Measurements from ENCODE around the gene PDE6D.
"Not testable (repeated sequence)": the region's sequence is repeated elsewhere in the genome, so short reads cannot be mapped to it uniquely, and the experiment has no call there.

Gene PDE6D

GRCh38 chr2:231764124-231764523 lies 17.0 kb downstream of the PDE6D start:
- Histone ChIP-seq H3K4me1 (ENCODE audit: insufficient read depth, poor library complexity, severe bottlenecking) (no peaks in the 10 kb centered on the region), H3K27ac (ENCODE audit: poor library complexity, severe bottlenecking) (no peak overlapping the region), H3K4me3 (ENCODE audit: severe bottlenecking) (no peak overlapping the region), H3K27me3 (ENCODE audit: insufficient read depth, poor library complexity, severe bottlenecking) (no peaks in the 10 kb centered on the region), H3K36me3 (ENCODE audit: low read depth) (no peaks in the 10 kb centered on the region), H3K9me3 (ENCODE audit: severe bottlenecking) (no peaks in the 10 kb centered on the region)
- no peak for DNase-seq (ENCODE audit: low spot score)
- no peak for ATAC-seq (ENCODE audit: low read depth)
- TF ChIP-seq, protein P1, sequence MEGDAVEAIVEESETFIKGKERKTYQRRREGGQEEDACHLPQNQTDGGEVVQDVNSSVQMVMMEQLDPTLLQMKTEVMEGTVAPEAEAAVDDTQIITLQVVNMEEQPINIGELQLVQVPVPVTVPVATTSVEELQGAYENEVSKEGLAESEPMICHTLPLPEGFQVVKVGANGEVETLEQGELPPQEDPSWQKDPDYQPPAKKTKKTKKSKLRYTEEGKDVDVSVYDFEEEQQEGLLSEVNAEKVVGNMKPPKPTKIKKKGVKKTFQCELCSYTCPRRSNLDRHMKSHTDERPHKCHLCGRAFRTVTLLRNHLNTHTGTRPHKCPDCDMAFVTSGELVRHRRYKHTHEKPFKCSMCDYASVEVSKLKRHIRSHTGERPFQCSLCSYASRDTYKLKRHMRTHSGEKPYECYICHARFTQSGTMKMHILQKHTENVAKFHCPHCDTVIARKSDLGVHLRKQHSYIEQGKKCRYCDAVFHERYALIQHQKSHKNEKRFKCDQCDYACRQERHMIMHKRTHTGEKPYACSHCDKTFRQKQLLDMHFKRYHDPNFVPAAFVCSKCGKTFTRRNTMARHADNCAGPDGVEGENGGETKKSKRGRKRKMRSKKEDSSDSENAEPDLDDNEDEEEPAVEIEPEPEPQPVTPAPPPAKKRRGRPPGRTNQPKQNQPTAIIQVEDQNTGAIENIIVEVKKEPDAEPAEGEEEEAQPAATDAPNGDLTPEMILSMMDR (IDR thresholded peaks at IDR 0.05; ENCODE audit: poor library complexity, severe bottlenecking): no peak

DNA sequence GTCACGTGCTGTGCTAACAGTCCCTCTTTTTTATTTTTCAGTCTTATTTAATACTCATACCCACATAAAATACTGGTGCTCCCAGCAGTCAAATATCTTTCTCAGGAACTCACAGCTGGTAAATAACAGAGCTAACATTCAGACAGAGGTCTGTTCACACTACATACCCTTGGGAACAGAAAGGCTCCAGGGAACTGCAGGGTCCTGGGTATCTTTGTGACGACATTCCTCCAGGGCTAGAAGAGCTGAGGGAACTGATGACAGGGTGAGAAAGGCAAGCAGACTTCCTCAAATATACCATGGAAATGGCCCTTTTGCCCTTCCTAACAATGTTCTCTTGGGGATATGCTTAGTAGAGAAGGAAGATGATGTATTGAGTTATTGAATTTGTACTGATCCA lies 19.3 kb downstream of the PDE6D start:
- Histone ChIP-seq H3K9me3 (ENCODE audit: severe bottlenecking) (no peaks in the 10 kb centered on the region), H3K27ac (ENCODE audit: poor library complexity, severe bottlenecking) (no peak overlapping the region), H3K27me3 (ENCODE audit: insufficient read depth, poor library complexity, severe bottlenecking) (no peaks in the 10 kb centered on the region), H3K4me1 (ENCODE audit: insufficient read depth, poor library complexity, severe bottlenecking) (no peaks in the 10 kb centered on the region), H3K36me3 (ENCODE audit: low read depth) (no peaks in the 10 kb centered on the region), H3K4me3 (ENCODE audit: severe bottlenecking) (no peak overlapping the region)
- ATAC-seq (ENCODE audit: low read depth): no peak
- TF ChIP-seq, protein P1 (IDR thresholded peaks at IDR 0.05; ENCODE audit: poor library complexity, severe bottlenecking): no peak
- DNase-seq (ENCODE audit: low spot score): no peak

DNA sequence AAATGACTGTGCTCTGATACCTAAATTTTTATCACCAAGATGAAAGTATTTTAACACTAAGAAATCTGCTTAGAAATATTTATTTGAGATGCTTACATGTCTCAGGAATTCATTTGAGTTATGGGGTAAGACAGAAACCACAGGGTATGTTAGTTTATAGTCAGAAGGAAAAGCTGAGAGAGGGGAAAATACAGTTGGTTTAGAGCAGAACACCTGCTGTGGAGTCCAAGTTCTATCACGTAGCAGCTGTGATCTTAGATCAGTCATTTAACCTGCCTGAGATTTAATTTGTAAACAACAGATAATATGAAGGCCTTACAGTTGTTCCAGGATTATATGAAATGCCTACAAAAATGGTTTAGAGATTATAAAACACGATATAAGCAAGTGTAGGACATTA lies 29.0 kb downstream of the PDE6D start:
- TF ChIP-seq, protein P1 (IDR thresholded peaks at IDR 0.05; ENCODE audit: poor library complexity, severe bottlenecking): no peak
- Histone ChIP-seq H3K4me3 (ENCODE audit: severe bottlenecking) (no peak overlapping the region), H3K27ac (ENCODE audit: poor library complexity, severe bottlenecking) (no peak overlapping the region), H3K9me3 (ENCODE audit: severe bottlenecking) (no peaks in the 10 kb centered on the region), H3K27me3 (ENCODE audit: insufficient read depth, poor library complexity, severe bottlenecking) (no peaks in the 10 kb centered on the region), H3K4me1 (ENCODE audit: insufficient read depth, poor library complexity, severe bottlenecking) (no peaks in the 10 kb centered on the region), H3K36me3 (ENCODE audit: low read depth) (no peaks in the 10 kb centered on the region)
- DNase-seq (ENCODE audit: low spot score) (no peak), ATAC-seq (ENCODE audit: low read depth) (no peak)

DNA sequence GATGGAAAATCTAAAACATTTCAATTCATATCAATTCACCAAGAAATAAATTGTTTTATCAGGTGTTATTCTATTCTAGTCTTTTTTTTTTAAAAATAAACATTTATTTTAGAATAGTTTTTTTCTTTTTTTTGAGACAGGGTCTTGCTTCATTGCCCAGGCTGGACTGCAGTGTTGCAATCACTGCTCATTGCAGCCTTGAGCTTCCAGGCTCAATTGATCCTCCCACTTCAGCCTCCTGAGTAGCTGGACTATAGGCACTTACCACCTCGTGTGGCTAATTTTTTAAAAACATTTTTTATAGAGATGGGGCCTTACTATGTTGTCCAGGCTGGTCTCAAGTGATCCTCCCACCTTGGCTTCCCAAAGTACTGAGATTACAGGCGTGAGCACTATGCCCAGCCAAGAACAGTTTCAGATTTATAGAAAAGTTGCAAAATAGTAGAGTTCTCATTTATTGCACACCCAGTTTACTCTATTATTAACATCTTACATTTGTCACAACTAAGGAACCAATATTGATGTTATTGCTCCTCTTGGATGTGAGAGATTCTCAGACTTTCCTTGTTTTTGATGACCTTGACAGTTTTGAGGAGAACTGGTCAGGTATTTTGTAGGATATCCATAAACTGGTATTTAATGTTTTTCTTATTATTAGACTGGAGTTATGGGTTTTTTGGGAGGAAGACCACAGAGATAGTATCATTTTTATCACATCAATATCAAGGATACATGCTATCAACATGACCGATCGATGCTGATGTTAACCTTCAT lies 29.9 kb downstream of the PDE6D start:
- H3K9me3 ChIP-seq (ENCODE audit: severe bottlenecking): no peaks in the 10 kb centered on the region
- H3K36me3 ChIP-seq (ENCODE audit: low read depth): no peaks in the 10 kb centered on the region
- TF ChIP-seq, protein P1 (IDR thresholded peaks at IDR 0.05; ENCODE audit: poor library complexity, severe bottlenecking): no peak
- ATAC-seq (ENCODE audit: low read depth) (no peak), DNase-seq (ENCODE audit: low spot score) (no peak)
- H3K4me3 ChIP-seq (ENCODE audit: severe bottlenecking): no peak overlapping the region
- H3K4me1 ChIP-seq (ENCODE audit: insufficient read depth, poor library complexity, severe bottlenecking): no peaks in the 10 kb centered on the region
- H3K27ac ChIP-seq (ENCODE audit: poor library complexity, severe bottlenecking): no peak overlapping the region
- H3K27me3 ChIP-seq (ENCODE audit: insufficient read depth, poor library complexity, severe bottlenecking): no peaks in the 10 kb centered on the region

- not testable (repeated sequence) for H3K27me3 ChIP-seq (ENCODE audit: insufficient read depth, poor library complexity, severe bottlenecking); H3K4me3 ChIP-seq (ENCODE audit: severe bottlenecking); H3K9me3 ChIP-seq (ENCODE audit: severe bottlenecking); ATAC-seq (ENCODE audit: low read depth); H3K36me3 ChIP-seq (ENCODE audit: low read depth); H3K4me1 ChIP-seq (ENCODE audit: insufficient read depth, poor library complexity, severe bottlenecking); H3K27ac ChIP-seq (ENCODE audit: poor library complexity, severe bottlenecking); DNase-seq (ENCODE audit: low spot score)
These were observed 32.1 kb downstream of the PDE6D start for GRCh38 chr2:231749016-231749415.

DNA sequence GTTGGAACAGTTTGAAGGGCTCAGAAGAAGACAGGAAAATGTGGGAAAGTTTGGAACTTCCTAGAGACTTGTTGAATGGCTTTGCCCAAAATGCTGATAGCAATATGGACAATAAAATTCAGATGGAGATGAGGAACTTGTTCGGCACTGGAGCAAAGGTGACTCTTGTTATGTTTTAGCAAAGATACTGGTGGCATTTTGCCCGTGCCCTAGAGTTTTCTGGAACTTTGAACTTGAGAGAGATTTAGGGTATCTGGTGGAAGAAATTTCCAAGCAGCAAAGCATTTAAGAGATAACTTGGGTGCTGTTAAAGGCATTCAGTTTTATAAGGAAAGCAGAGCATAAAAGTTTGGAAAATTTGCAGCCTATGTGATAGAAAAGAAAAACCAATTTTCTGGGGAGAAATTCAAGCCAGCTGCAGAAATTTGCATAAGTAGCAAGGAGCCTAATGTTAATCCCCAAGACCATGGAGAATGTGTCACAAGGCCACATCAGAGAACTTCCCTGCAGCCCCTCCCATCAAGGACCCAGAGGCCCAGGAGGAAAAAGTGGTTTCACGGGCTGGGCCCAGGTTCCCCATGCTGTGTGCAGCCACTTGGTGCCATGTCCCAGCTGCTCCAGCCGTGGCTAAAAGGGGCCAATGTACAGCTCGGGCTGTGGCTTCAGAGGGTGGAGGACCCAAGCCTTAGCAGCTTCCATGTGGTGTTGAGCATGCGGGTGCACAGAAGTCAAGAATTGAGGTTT lies 32.8 kb downstream of the PDE6D start:
- not testable (repeated sequence) for DNase-seq (ENCODE audit: low spot score); H3K4me3 ChIP-seq (ENCODE audit: severe bottlenecking); ATAC-seq (ENCODE audit: low read depth); H3K36me3 ChIP-seq (ENCODE audit: low read depth); H3K27ac ChIP-seq (ENCODE audit: poor library complexity, severe bottlenecking); H3K27me3 ChIP-seq (ENCODE audit: insufficient read depth, poor library complexity, severe bottlenecking); H3K9me3 ChIP-seq (ENCODE audit: severe bottlenecking); H3K4me1 ChIP-seq (ENCODE audit: insufficient read depth, poor library complexity, severe bottlenecking)

Data from RWPE2 (cell line).